Measurements from ENCODE around the gene SLC9A5.

SLC9A5 gene

GRCh38 chr16:67282447-67282805 is 33.6 kb downstream of the SLC9A5 start:
- DNase-seq, result no peak

- no peak for DNase-seq
These were observed 34.5 kb downstream of the SLC9A5 start for GRCh38 chr16:67283039-67283825.

DNA sequence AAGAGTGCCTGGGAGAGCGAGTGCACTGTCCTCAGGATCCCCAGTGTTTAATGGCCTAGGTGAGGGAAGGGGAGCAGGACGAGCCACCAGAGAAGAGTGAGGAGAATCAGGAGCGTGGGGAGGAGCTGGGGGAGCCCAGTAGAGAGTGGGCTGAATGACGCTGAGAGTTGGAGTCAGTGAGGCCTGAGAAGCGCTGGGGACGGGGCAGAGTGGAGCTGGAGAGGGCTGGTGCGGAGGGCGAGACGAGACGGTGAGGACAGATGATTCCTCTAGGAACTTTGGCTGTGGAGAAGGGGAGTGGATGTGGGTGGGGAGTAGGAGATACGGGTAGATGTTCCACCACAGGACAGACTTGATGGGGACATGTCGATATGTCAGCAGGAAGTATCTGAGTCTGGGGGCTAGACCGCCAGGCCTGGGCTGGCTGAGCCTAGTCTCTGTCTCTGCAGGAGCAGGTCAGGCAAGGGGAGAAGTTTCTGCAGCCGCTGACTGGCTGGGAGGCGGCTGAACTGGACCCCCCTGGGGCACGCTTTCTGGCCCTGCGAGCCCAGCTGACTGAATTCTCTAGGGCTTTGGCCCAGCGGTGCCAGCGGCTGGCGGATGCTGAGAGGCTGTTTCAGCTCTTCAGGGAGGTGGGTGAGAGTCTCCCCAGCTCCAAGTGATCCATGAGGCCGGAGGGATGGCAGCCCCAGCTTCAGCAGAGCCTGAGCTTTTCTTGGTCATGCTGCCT is 35.2 kb downstream of the SLC9A5 start:
- no peak for DNase-seq

DNA sequence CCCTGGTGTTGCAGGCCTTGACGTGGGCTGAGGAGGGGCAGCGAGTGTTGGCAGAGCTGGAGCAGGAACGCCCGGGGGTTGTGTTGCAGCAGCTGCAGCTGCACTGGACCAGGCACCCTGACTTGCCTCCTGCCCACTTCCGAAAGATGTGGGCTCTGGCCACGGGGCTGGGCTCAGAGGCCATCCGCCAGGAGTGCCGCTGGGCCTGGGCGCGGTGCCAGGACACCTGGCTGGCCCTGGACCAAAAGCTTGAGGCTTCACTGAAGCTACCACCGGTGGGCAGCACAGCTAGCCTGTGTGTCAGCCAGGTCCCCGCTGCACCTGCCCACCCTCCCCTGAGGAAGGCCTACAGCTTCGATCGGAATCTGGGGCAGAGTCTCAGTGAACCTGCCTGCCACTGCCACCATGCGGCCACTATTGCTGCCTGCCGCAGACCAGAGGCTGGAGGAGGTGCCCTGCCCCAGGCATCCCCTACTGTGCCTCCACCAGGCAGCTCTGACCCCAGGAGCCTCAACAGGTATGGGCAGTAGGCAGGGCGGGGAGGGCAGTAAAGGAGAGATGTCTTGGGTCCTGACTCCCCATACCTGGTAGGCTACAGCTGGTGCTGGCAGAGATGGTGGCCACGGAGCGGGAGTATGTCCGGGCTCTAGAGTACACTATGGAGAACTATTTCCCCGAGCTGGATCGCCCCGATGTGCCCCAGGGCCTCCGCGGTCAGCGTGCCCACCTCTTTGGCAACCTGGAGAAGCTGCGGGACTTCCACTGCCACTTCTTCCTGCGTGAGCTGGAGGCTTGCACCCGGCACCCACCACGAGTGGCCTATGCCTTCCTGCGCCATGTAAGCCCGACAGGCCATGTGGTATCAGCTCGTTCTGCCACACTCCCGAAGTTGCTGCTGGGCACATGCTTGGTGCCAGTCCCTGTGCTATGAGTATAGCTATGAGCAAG is 36.2 kb downstream of the SLC9A5 start:
- no peak for DNase-seq

- no peak for DNase-seq
These were observed 37.9 kb downstream of the SLC9A5 start for GRCh38 chr16:67286441-67287235.

DNA sequence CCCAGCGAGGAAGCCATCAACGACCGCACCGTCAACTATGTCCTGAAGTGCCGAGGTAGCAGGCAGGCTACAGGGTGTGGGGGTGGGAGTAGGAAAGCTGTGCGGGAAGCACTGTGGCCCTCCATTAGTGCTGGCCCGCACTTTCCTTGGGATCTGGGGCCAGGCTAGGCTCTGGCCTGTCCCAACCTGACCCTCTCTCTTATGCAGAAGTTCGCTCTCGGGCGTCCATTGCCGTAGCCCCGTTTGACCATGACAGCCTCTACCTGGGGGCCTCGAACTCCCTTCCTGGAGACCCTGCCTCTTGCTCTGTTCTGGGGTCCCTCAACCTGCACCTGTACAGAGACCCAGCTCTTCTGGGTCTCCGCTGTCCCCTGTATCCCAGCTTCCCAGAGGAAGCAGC is 39.2 kb downstream of the SLC9A5 start:
- no peak for DNase-seq

- no peak for DNase-seq
These were observed 42.7 kb downstream of the SLC9A5 start for GRCh38 chr16:67291461-67291860.

- DNase-seq, result no peak
These were observed 45.5 kb downstream of the SLC9A5 start for GRCh38 chr16:67294171-67294757.

- DNase-seq, result no peak
These were observed 46.2 kb downstream of the SLC9A5 start for GRCh38 chr16:67294938-67295361.

DNA sequence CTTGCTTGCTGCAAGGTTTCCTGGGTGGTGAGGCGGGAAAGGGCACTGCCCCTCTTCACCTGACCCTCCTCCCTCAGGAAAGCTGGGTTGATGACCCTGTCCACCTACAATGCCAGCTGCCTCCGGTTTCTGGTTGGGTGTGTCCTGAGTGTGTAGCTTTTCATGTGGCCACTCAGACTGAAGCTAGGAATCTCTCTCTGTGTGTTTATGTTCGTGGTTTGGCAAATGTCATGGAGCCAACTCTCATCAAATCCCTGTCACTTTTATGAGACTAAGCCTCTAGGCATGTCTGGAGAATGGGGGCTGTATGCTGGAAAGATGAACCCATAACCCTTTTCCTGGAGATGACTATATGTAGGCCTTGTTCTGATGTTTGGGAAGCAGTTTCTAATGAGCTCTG is 47.6 kb downstream of the SLC9A5 start:
- DNase-seq, result no peak

GRCh38 chr16:67298277-67298676 is 49.5 kb downstream of the SLC9A5 start:
- DNase-seq, result no peak

DNA sequence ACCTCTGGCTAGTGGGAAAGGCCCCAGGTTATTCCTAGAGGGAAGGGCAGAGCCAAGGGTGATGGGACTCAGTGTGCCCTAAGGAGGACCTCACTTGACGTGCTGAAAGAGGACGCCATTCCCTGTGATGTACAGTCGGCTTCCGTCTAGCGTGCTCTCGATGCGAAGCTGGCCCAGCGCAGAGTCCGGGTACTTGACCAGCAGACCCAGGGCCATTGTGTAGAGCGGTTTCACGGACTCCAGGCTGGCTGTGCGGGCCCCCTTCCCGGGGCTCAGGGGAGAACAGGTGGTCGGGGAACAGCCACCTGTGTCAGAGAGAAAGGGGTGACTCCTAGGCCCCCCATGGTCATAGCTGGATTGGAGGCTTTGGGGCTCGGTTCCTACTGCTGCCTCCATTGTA is 50.5 kb downstream of the SLC9A5 start:
- DNase-seq, result no peak

DNA sequence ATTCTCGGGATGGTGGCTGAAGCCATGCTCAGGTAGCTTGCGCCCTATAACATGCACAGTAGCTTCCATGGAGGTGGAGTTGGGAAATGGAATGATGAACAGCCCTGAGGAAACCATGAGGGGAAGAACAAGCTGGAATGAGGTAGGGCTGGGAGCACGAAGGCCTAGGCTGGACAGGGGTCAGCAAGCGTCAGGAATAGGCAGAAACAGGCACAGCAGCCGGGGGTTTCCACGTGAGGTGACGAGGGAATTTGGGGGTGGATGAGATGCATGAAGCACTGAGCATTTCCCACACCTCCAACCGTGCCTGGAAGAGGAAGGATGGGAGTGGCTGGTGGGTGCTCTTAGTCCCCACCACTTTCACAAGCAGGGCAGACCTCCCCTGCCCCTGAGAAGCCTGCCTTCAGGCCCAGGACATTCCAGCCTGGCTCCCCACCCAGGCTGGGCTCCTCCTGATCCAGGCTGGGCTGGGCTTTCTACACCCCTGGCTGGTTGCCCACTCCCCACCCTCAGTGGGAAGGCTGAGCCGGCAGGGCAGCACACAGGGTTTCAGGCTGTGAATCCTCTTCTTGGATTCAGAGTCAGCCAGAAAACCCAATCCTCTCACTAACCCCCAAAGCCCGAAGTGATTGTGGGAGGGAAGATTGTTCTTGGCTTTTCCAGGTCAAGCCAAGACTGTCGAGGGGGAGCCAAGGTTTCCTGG is 52.5 kb downstream of the SLC9A5 start:
- DNase-seq, result no peak

DNA sequence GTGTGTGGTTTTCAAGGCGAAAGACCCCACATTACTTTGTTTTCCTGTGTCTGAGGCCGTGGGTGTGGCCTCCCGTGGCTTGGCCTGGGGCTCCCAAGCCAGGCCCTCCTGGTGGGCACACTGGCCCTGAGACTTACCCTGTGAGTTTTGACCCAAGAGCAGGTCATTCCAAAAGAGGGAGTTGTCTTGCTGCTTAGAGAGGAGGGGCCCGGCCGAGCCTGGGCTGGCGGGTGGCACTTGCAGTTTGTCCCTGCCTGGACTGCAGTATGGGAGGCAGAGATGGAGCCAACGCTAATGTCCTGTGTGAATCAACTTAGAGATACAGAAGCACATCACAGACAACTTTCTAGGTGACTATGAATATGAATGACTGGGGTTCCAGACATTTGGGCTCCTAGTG is 53.3 kb downstream of the SLC9A5 start:
- no peak for DNase-seq

DNA sequence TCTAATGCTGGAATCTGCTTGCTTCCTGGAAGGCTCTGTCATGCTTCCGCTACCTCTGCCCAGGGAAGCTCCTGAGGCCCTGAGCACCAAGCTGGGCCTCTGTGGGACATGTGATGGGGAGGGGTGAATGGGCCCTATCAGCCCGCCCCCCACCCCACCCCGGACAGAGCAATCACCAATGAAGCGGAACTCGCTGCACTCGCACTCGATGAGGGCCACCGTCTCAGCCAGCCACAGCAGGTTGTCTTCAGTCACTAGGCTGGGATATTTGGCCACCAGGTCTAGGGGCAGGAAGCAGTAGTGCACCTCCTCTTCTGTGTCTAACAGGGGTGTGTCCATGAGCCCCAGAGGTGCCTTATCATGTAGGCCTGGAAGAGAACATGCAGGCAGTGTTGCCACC is 54.2 kb downstream of the SLC9A5 start:
- DNase-seq, result no peak

- DNase-seq, result no peak
These were observed 55.2 kb downstream of the SLC9A5 start for GRCh38 chr16:67304020-67304419.

- no peak for DNase-seq
These were observed 56.7 kb downstream of the SLC9A5 start for GRCh38 chr16:67305216-67306071.

- no peak for DNase-seq
These were observed 61.8 kb downstream of the SLC9A5 start for GRCh38 chr16:67310561-67310960.

GRCh38 chr16:67311607-67312488 is 63.1 kb downstream of the SLC9A5 start:
- DNase-seq, result peak; percentile 92
